T-helper 1 cell treated with Interleukin-12 subunit alpha and Interleukin-12 subunit beta and Interleukin-4 antibody, amounts not matched to agents 30 ng/mL and 1 ng/mL, for 36 hours (primary cell): Measurements from ENCODE around the gene DONSON. TPM values are rescaled to one million over a fixed set of nuclear protein-coding genes. Genes with fewer than 3 reads are reported as not detected.

ENCODE experiments used
- intact Hi-C: fragments of 100-400 bp; cut with micrococcal nuclease; formaldehyde crosslinking; loops from one replicate; pipeline ENCODE4 v1.15.1; 2024
- total RNA-seq: library from RNA; stranded (reverse); gene quantifications from 2 replicates; pipeline ENCODE4 v1.2.3, GENCODE V29; 2022

Gene DONSON
- total RNA-seq, 1 donor from 2014 or later = 31.5 TPM

GRCh38 chr21:33542640-33543504, 45.6 kb downstream of the DONSON start, which contains the start of gene SON:
Gene SON (plus strand): TSS chr21:33543038. CDS start chr21:33543093, 55 bp downstream.
- intact Hi-C loops = loop anchor here (1.0 to 5.0 kb wide), 18 partner anchors 11 to 1150 kb away; partner anchors contain the start of genes ATP5PO, CFAP298, DNAJC28 and DONSON

- intact Hi-C loops = loop anchor here (1.0 to 5.0 kb wide), 15 partner anchors 17 to 1149 kb away; partner anchors contain the start of genes ATP5PO, CFAP298, DNAJC28 and IFNAR1
Observed at GRCh38 chr21:33541756-33542639, 46.5 kb downstream of the DONSON start, which contains the start of gene GART. Gene GART (minus strand): TSS chr21:33542117. CDS start chr21:33539315, 2,802 bp downstream.

GRCh38 chr21:33541105-33541711, 47.3 kb downstream of the DONSON start:
- intact Hi-C loops = loop anchor here (5.0 kb wide), 2 partner anchors 159 to 406 kb away; no protein-coding TSS in a partner anchor

GRCh38 chr21:33540711-33541104, 47.8 kb downstream of the DONSON start:
- intact Hi-C loops = loop anchor here (5.0 kb wide), 2 partner anchors 158 to 407 kb away; no protein-coding TSS in a partner anchor

- intact Hi-C loops = loop anchor here (5.0 kb wide), 2 partner anchors 157 to 408 kb away; no protein-coding TSS in a partner anchor
Observed at GRCh38 chr21:33539616-33540015, 48.9 kb downstream of the DONSON start.

- intact Hi-C loops = no loop called here
Observed at GRCh38 chr21:33537212-33537611, 51.3 kb downstream of the DONSON start.

- intact Hi-C loops = no loop called here
Observed at GRCh38 chr21:33531007-33531406, 57.5 kb downstream of the DONSON start.

Other genes starting within 250 kb of the DONSON start
- 4.1 and 4.2 TPM in 2 replicates for gene IFNGR2, start 185.3 kb downstream of the DONSON start, total RNA-seq
- 34.5 and 37.8 TPM in 2 replicates for gene TMEM50B, start 108.7 kb downstream of the DONSON start, total RNA-seq
- 0.15 and 0.17 TPM in 2 replicates for gene DNAJC28, start 97.0 kb downstream of the DONSON start, total RNA-seq
- 110 and 115 TPM in 2 replicates for gene GART, start 46.6 kb downstream of the DONSON start, total RNA-seq
- gene SON, start 45.6 kb downstream of the DONSON start, total RNA-seq = 341 and 345 TPM in 2 replicates
- 25.9 and 34.6 TPM in 2 replicates for gene CRYZL1, start 53.1 kb upstream of the DONSON start, total RNA-seq
- 2.3 and 2.4 TPM in 2 replicates for gene ITSN1, start 53.8 kb upstream of the DONSON start, total RNA-seq